HG03095 (cell line): ENCODE data around the gene MOB2.
"Not testable (repeated sequence)": the region's sequence is repeated elsewhere in the genome, so short reads cannot be mapped to it uniquely, and the experiment has no call there.

Experiments used
- ATAC-seq: cut with Tn5 transposase; IDR thresholded peaks from one replicate; pipeline ENCODE4 v1.9.1; 2021; ENCODE audit warnings: moderate library complexity; ENCODE audit not compliant: unreplicated experiment

MOB2 gene

GRCh38 chr11:1518301-1518700 lies 31.7 kb upstream of the MOB2 start:
- no peak for ATAC-seq

- ATAC-seq, result no peak
Observed at GRCh38 chr11:1517117-1518005, 30.8 kb upstream of the MOB2 start.

- ATAC-seq, result no peak
Observed at GRCh38 chr11:1516273-1517067, 29.9 kb upstream of the MOB2 start.

GRCh38 chr11:1515082-1516060 lies 28.8 kb upstream of the MOB2 start:
- no peak for ATAC-seq

DNA sequence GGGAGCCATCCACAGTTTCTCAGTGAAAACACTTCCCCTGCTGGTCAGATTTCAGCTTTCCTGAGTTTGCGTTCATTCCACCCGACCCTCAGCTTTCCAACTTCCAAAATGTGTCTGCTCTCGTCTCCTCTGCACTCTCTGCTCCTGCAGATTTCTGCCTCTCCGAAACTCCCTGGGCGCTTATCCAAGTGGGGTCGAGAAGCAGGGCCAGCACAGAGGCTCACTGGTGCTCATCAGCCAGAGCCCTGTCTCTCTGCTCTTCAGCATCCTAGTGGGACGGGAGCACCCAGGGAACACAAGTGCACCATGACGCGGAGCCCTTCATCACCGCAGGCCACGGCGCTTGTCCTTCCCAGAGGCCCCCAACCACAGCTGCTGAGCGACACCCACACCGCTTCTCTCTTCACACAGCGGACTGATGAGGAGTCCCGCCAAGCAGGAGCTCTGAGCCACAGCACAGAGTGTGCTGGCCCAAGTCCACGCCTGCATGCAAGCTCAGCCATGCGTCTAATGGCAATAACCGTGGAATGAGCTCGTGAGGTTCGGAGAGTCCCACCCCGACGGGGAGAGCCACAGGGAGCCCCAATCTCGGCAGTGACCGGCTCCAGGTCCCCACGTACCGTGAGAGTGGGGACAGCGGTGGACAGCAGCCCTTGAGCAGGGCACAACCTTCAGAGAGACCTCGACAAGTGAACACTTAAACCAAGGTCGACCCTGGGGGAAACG lies 27.9 kb upstream of the MOB2 start:
- ATAC-seq, result no peak

- ATAC-seq, result no peak
Observed at GRCh38 chr11:1513326-1514296, 27.0 kb upstream of the MOB2 start.

GRCh38 chr11:1512531-1513258 lies 26.1 kb upstream of the MOB2 start:
- ATAC-seq, result not testable (repeated sequence)

DNA sequence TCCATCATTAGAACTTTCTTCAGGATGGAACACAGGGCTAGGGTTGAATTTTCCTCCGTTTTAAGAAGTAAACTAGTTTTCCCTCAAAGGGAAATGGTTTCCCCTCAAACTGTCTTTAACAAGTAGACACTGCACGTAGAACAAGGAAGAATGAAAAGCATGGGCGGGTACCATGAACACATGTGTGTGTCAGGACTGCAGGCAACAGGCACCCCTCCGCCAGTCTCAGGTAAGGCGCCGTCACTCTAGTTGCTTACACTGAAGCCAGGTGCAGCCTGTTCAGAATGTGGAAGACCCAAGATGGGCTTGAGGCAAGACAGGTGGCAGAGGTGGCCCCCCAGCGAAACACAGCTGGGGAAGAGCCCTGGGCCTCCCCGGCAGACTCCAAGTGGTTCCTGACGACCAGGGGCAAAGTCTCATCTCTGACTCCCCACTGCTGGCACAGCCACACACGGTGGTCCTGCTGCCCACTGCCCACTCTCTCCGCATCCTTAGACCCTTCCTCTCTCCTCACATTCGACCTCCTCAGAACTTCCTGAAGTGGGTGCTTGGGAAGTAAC lies 25.4 kb upstream of the MOB2 start:
- no peak for ATAC-seq

- no peak for ATAC-seq
Observed at GRCh38 chr11:1510928-1511327, 24.3 kb upstream of the MOB2 start.

- not testable (repeated sequence) for ATAC-seq
Observed at GRCh38 chr11:1510351-1510750, 23.8 kb upstream of the MOB2 start.

- no peak for ATAC-seq
Observed at GRCh38 chr11:1509626-1510255, 23.2 kb upstream of the MOB2 start.

DNA sequence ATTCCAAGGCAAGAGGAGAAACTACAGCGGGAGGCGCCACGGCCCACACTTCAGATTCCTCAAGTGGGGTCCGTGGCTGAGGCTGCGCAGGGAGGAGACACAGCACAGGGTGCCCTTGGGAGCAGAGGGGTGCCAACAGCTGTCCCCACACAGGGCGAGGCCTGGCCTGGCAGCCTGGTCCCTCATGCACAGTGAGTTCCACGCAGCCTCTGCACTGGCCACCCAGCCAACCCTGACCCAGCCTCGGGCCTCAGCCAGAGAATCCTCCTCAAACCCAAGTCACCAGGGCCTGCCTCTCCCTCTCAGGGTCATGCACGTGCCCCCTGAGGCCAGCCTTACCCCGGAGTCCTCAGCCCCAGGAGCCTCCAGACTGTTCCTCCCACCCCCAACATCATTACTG lies 22.4 kb upstream of the MOB2 start:
- no peak for ATAC-seq

DNA sequence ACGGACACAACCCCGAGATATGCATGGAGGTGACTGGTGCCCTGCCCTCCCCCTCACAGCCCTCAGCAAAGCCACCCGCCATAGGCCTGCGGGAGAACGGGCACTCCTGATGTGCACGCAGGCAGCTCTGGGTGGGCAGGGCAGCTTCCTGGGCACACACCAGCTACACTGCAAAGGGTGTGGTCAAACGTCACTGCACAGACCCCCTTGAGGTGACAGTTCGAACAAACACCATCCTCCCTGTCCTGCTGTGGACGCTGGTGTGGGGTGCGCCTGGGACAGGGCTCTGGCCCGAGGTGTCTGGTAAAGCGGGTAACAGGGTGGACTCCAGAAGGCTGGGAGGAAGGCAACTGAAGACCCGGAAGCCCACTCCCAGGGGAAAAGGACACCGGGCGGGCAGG lies 21.9 kb upstream of the MOB2 start:
- no peak for ATAC-seq

GRCh38 chr11:1507381-1508140 lies 21.0 kb upstream of the MOB2 start:
- no peak for ATAC-seq

GRCh38 chr11:1506981-1507380 lies 20.4 kb upstream of the MOB2 start:
- ATAC-seq, result no peak

DNA sequence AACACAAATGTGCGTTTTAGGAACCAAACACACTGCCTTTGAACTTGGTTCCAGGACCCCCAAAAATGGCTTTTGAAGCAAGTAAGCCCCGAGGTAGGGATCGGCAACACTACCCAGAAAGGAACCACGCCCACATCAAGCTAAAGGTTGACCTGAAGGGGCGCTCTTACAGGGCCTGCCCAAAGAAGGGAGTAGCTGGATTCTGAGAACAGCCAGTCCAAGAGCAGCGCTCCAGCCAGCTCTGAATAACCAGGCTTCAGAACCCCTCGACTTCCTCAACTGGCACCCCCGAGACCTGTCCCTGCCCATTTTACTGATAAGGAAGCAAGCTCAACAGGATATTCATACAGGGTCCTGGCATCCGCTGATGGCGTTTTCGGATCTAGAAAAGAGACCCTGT lies 18.9 kb upstream of the MOB2 start:
- ATAC-seq, result no peak
